HG02759 (cell line): ENCODE measurements around the gene PEX6.

Source experiments
- ATAC-seq: cut with Tn5 transposase; IDR thresholded peaks from one replicate; pipeline ENCODE4 v1.9.1; 2021; ENCODE audit warnings: mild to moderate bottlenecking, moderate library complexity; ENCODE audit not compliant: unreplicated experiment

PEX6 gene

GRCh38 chr6:42937548-42938427, 41.2 kb downstream of the PEX6 start:
- no peak for ATAC-seq

DNA sequence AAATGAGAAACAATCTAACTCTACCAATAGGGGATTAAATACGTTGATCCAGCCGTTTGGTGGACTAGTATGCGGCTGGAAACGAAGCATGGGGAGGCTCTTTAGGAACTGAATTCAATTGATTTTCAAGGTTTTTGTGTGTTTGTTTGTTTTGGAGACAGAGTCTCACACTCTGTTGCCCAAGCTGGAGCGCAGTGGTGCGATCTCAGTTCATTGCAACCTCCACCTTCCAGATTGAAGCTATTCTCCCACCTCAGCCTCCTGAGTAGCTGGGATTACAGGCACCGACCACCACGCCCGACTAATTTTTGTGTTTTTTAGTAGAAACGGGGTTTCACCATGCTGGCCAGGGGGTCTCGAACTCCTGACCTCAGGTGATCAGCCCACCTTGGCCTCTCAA, 42.6 kb downstream of the PEX6 start:
- ATAC-seq: no peak

- no peak for ATAC-seq
These were observed 43.7 kb downstream of the PEX6 start for GRCh38 chr6:42935322-42935721.

GRCh38 chr6:42933205-42933604, 45.8 kb downstream of the PEX6 start:
- ATAC-seq: no peak

DNA sequence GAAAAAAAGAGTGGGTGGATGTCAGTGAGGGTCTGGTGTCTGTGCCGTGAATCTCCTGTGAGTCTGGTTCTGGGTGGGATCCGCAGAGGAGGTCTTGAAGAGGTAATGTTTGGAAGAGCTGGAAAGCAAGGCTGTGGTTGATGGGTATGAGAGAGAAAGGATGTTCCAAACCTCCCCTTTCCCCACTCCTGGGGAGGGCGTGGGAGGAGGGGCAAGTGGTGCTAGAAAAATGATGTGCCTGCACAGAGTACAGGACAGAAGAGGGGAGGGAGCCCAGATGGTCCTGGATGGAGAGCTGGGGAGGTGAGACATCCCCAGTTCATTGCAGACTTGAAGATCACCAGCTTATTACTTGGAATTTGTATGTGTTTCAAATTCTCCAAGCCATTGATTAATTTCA, 46.6 kb downstream of the PEX6 start:
- ATAC-seq: no peak

DNA sequence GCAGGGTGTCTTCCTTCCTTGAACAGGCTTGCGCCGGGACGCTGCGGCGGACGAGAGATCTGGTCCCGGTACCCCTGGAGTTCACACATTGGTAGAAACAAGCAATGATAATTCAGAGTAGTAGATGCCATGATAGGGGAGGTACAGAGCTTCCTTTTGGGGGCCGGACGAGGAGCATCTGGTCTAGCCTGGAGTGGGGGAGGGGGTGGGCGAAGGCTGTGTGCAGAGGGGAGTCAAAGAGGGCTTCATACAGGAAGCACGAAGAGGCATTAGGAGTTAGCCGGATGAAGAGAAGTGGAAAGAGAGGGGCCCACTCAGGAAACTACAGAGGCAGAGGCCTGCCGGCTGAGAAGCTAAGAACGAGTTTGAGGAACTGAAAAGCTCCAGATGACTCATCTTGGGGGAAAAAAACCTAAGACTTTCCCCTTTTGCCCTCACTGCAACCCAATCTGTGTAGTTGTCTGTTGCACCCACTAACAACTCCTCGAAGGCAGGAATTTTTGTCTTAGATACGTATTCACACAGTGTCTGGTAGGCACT, 49.1 kb downstream of the PEX6 start:
- ATAC-seq: peak; percentile 50

DNA sequence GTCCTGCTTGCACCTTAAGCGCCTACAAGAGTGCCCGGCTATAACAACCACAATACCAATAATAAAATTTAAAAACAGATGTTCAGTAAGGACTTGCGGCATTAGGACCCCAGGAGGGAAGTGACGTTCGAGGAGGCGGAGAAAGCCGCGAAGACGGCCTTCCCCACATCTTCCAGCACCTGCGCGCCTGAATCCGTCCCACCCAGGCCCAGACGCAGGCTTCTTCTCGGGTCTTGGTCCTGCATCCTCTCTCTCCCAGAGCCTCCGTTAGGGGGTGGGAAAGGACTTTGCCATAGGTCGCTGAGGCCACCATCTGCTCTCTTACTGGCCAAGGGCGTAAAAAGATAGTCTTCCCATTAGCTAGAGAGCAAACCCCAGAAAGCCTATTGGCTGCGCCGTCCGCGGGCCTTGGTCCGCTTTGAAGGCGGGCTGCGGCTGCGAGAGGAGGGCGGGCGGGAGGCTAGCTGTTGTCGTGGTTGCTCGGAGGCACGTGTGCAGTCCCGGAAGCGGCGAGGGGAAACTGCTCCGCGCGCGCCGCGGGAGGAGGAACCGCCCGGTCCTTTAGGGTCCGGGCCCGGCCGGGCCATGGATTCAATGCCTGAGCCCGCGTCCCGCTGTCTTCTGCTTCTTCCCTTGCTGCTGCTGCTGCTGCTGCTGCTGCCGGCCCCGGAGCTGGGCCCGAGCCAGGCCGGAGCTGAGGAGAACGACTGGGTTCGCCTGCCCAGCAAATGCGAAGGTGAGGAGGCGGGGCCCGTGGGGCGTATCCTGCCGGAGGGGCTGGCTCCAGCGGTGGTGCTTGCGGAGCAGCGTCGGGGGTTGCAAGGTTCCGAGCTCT, 49.8 kb downstream of the PEX6 start, which contains the start of gene CNPY3:
CNPY3 (plus strand) TSS at position 495 of the 835 bp plus-strand sequence; CDS start at position 586, 91 bp downstream.
- peak; percentile 81 for ATAC-seq

- no peak for ATAC-seq
These were observed 53.6 kb downstream of the PEX6 start for GRCh38 chr6:42925248-42925857.

- no peak for ATAC-seq
These were observed 55.3 kb downstream of the PEX6 start for GRCh38 chr6:42923666-42924065.

DNA sequence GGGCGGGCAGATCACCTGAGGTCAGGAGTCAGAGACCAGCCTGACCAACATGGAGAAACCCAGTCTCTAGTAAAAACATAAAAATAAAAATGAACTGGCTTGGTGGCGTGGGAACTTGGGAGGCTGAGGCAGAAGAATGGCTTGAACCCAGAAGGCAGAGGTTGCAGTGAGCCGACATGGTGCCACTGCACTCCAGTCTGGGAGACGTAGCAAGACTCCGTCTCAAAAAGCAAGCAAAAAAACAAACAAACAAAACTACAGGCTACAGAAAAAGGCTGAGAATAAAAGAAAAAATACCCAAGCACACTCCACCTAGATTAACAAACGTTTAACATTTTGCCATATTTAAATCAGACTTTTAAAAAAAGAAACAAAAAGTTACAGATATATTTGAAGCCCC, 57.2 kb downstream of the PEX6 start:
- ATAC-seq: no peak

GRCh38 chr6:42916288-42916687, 62.7 kb downstream of the PEX6 start:
- no peak for ATAC-seq

- no peak for ATAC-seq
These were observed 63.2 kb downstream of the PEX6 start, which contains the start of gene PTCRA for GRCh38 chr6:42915732-42916131. PTCRA (plus strand) TSS chr6:42916053; CDS start chr6:42916070, 17 bp downstream.

DNA sequence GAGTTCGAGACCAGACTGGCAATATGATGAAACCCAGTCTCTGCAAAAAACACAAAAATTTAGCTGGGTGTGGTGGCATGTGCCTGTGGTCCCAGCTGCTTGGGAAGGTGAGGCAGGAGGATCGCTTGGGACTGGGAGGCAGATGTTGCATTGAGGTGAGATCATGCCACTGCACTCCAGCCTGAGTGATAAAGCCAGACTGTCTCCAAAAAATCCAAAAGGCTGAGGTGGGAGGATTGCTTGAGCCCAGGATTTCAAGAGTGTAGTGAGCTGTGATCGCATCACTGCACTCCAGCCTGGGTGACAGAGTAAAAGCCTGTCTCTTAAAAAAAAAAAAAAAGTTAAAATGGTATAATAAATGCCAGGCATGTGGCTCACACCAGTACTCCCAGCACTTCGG, 64.4 kb downstream of the PEX6 start:
- ATAC-seq: no peak
